ENCODE data around the gene PRRG3.

- TF ChIP-seq CTCF (IDR thresholded peaks at IDR 0.05; ENCODE audit: insufficient read depth, low read depth, low read length) (no peak), EZH2 (IDR thresholded peaks at IDR 0.05; ENCODE audit: insufficient read depth, low read length) (no peak)
Measured at GRCh38 chrX:151725338-151725614, 30.0 kb downstream of the PRRG3 start.
